SK-N-DZ (cell line): ENCODE data around the gene HOXC5.
"Not testable (repeated sequence)": the region's sequence is repeated elsewhere in the genome, so short reads cannot be mapped to it uniquely, and the experiment has no call there.

Source experiments
- DNase-seq: peaks from one replicate; pipeline ENCODE4 v3.0.0-alpha.2; 2015; ENCODE audit warnings: low spot score

The HOXC5 gene

DNA sequence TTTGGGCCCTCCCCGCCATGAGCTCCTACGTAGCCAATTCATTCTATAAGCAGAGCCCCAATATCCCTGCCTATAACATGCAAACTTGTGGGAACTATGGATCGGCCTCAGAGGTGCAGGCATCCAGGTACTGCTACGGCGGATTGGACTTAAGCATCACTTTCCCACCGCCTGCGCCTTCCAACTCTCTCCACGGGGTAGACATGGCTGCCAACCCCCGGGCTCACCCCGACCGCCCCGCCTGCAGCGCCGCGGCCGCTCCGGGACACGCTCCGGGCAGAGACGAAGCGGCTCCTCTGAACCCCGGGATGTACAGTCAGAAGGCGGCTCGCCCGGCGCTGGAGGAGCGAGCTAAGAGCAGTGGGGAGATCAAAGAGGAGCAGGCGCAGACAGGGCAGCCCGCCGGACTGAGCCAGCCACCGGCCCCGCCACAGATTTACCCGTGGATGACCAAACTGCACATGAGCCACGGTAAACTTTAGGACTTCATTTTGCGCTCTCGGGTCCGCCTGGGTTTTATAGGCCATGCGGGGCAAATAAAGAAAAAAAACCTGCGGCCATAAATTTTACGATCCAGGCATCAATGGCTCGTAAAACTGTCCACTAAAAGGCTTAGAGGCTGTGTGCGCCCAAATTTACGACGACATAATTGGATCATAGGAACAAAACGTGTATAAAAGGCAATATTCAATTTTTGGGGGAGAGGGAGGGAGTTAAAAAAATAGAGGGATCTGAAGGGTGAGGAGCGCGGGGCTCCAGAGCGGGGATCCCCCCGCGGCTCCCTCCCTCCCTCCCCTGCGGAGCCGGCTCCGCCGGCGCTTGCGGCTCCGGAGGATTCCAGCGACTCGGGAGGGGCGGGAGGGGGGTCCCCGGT, 493 bp downstream of the HOXC5 start:
- peak; percentile 63 for DNase-seq

DNA sequence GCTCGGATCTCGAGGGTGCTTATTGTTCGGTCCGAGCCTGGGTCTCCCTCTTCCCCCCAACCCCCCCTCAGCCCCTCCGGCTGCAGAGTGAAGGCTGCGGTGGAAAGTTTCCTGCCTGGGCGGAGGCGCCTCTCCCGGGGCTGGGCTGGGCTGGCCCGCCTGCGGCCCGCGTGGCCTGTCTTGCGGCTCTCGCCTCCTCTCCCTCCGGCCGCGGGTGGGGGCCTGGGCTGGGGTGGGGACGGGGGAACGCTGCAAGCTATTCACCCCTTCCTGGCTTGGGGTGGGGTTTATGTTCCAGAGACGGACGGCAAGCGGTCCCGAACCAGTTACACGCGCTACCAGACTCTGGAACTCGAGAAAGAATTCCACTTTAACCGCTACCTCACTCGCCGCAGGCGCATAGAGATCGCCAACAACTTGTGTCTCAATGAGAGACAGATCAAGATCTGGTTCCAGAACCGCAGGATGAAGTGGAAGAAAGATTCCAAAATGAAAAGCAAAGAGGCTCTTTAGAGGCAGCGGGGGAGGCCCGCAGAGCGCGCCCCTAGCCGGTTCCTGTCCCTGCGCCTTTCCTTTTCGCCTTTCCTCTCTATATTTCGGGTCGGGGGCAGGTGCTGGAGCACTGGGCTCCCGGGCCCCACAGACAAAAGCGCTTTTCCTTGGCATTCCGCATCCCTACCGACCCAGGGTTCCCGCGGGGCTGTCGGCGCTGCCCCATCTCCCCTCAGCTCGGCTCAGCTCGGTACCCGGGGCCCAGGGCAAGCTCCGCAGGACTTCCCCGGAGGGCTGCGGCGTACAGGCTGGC, 1.3 kb downstream of the HOXC5 start:
- no peak for DNase-seq

DNA sequence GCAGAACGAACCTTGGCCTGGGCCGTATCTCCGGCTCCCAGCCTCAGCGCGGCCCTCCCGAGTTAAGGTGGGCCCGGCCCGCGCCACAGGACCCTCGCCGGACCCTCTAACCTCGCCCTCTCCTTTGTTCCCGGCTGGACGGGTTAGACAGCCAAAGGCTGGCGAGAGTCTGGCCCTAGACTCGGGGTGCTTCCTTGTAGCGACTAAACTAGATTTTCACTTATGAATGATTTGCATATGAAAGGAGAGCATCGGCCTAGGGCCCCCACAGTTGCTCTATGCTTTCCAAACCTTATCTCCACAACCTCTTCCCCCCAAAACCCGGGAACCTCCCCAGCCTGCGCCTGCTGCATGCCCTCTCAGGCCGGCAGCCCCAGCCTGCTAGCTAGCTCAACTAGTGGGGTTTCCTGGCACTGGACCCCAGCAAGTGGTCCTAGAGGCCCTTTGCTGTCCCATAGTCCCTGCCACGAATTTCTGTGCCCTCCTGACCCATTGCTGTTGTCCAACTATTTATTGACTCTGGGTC, 2.0 kb downstream of the HOXC5 start:
- DNase-seq = no peak

DNA sequence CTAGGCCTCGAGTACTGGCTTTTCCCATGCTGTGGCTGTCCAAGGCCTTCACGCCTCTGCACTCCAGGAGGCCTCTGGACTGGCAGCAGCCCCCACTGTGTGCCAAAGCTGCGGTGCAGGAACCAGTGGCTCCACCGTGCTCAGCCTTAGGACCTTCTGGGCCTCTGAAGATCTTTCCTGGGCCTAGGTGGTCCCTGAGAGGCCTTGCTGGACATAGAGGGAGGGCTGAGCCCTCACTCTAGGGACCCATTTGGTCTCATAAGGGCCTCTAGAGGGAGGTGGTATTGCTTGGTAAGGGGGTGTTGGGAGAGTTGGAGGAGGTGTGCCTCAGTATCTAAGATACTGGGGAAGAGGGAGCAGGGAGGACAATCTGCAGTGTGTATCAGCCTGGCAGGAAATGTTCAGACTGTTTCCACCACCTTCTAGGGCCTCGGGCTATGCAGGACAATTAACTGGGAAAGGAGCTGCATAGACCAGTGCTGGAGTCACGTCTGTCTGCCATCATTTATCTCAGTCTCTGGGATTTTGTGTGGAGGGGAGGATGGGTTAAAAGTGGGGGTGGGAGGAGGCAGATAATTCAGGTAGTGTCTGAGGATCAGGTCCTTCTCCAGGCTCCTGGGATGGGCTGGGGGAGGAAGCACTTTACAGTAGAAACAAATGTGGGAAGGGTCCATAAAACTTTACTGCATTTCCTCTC, 2.9 kb downstream of the HOXC5 start:
- no peak for DNase-seq

DNA sequence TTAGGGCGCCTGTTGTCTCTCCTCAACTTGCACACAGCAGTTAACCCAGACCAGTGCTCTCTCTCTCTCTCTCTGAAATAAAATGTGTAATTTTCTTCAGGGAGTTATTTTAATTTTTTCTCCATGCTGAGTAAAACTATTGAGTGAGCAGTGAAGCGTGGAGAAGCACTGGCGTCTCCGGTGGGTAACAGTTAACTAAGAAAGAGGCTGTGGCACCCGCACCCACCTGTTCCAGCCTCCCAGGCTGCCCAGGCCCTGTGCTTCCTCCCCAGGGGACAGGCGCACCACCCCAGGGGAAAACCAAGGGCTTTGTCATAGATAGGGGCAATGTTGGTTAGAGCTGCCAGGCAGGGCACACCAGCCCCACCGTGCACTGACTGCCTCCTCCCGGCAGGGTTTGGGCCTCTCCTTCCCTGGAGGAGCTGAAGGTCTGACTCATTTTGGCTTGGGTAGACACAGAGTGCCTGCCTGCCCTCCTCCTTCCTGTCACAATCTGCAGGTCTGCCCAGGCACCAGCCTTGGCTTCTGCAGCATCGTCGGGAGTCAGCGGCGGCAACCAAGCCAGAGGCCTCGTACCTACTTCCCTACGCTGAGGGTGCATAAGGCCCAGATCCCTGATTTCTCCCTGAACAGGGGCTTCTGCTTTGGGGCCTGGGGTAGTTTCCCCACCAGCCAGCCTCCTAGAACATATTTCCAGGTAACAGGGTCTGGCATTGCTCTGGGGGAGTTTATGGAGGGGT, 3.9 kb downstream of the HOXC5 start:
- DNase-seq = no peak

DNA sequence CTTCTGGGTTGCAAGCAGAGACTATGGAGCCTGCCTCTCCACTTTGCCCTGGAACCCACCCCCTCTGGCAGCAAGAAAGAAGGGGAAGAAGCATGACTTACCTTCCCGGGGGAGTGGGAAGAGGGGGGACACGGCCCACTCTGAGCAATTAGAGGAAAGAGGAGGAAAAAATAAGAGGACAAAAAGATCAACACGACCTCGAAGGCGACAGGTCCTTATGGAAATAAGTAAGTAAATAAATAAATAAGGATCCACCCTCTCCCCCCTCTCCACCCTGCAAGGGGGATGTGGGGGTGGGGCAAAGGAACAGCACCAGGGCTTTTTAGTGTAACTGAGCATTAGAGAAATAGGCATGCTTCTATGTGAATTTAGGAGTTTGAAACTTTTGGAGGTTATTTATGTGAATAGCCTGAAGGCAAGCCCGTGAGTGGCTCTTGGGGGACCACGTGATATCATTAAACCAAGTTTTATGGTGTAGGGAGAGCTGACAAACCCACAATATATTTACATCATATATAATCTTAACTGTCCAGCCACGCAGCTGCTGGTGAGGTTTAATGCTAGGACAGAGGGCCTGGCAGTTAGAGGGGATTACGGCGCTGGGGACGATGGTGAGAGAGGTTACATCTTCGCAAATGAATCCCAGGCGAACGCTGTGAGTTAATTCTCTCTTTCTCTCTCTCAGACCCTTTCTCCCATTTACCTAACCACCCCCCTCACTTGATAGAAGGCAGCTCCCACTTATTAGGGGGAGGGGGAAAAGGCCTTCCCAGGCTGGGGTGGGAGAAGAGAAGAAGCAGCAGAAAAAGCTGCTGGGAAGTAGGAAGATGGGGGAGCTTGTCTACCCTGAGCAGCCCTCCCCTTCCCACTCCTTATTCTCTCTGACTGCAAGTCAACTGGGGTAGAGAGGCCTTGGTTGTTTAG, 4.8 kb downstream of the HOXC5 start:
- no peak for DNase-seq

DNA sequence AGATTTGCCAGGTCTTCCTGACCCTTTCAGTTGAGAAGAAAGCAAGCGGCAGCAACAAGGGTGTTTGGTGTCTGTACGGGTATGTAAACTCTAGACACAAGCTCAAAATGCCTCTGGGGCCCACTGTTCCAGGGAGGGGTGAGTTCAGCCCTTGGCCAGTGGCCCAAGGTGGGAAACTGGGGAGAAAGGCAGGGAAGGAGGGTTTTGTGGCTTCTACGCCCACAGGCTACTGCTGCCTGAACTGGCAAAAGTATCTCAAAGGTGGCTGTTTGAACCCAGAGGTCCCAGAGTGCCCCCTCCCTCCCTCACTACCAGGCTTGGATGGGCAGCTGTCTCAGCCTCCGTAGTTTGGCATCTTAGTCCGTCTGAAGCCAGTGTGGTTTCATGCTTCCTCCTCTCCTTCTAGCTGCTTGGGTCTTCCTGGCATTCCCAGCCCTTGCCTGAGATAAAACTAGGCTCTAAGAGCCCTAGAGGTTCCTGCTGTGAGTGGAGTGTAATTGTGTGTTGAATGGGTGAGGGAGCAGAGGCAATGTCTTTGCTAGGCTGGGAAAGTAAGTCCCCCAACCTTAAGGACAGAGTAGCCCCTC, 5.5 kb downstream of the HOXC5 start:
- no peak for DNase-seq

DNA sequence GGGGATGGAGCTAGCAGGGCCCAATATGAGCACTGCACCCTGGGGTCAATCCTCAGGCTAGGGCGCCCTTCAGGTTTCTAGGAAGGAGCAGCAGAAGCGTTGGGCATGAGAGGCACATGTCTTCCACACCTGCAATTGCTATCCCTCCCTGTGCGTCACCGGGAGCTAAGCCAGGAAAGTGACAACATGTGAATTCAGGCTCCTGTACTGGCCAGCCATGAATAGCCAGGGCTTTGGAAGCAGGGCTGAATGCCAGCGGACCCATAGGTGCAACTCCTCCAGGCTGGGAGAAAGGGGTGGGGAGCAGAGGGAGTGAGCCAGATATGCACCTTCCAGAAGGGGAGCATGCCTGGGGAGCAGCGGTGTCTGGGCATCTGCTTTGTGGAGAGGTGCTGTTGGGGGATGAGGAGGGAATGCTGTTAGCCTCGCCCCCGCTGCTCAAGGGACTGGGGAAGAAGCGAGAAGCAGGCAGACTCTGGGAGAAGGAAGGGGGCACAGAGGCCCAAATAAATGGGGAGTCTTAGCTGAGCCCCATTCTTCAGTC, 6.1 kb downstream of the HOXC5 start:
- no peak for DNase-seq

DNA sequence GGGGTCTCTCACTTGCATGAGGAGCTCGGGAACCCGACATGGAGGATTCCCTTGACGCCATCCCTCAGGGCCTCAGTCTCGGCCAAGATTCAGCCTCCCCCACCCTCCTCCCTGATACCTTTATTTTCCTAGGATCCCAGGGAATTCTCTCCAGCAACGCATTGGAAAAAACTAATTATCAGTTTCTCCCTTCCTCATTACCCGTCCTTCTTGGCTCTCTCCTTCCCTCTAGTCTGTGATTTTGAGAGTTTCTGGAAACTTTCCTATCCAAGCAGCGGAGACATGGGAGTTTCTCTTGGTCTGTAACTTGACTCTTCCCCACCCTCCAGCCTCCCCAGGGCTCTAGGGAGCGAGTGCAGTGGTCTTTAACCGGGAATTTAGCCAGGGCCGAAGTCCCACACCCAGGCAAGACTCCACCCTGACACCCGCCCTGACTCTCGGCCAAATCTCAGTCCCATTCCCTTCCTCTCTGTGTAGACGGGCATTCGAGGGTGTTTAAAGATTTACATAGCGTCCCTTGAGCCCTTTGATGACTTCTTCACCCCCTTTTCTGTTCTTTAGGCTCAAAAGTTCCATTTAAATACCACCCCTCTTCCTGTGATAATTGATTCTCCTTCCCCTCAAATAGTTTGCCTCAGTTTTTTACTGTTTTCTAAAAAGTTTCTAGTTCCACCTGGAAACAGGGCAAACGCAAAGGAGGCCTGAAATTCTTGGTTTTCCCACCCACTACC, 6.7 kb downstream of the HOXC5 start:
- DNase-seq = no peak

DNA sequence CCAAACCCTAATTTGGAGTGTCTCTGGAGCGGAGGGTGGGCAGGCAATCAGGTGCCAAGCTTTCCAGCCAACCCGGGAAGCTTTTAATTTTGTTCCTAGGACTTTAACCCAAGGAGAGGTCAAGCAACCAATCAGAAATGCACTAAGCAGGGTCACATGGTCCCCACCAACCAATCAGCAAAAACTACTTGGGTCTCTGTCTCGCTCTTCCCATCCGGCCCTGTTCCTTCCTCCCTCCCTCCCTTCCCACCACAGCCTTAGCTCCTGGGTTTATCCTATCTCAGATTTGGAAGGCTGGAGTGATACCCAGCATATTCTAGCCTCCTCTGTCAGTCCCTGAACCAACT, 7.3 kb downstream of the HOXC5 start:
- DNase-seq = peak; percentile 81

DNA sequence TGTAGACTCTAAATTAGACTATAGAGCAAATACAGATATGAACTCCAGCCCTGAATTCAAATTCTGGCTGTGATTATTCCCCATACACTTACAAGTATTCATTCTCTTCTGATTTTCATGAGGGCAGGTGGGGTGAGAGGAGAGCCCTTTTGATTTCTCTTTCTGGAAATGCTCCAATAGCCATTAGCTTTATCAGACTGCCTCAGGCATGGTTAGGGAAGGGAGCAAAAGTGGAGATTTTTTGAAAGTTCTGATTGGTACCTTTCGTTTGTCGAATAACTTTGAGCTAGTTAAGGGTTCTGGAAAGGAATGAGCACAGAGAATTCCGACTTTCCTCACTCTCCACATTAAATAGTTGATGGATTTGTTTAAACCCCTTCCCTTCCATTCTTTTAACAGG, 7.8 kb downstream of the HOXC5 start:
- DNase-seq = no peak

DNA sequence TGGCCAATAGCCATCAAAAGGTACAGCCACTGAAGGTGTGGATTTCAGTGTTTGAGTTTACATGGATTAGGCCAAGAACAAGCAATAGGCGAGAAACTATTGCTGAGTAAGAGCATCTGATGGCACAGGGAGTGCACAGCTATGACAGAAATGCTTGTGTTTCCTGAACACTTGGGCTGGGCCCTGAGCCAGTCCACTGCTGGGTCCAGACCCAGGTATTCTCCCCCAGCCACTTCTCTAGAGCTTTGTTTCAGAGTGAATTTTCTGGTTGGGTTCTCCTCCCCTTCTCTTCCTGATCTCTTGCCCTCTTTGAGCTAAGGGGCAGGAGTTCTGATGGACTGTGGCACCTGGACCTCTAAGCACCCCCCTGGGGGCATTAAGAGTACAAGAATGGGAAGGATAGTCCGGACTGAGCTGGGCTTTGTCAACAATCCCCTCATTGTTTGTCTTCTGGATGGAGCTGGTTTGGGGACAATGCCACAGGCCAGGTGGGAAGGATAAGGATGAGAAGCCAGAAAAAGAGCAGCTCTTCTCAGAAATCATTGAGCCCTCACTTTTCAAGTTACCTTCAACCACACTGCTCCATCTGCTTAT, 8.3 kb downstream of the HOXC5 start:
- DNase-seq = no peak

DNA sequence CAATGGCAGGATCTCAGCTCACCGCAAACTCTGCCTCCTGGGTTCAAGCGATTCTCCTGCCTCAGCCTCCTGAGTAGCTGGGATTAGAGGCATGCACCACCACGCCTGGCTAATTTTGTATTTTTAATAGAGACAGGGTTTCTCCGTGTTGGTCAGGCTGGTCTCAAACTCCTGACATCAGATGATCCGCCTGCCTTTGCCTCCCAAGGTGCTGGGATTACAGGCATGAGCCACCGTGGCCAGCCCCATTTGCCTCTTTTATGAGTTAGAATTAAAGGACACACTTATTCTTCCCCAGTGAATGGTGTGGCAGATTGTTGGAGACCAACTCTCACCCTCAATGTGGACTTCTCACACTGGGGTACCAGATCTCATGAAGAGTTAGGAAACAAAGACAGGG, 9.2 kb downstream of the HOXC5 start:
- not testable (repeated sequence) for DNase-seq

DNA sequence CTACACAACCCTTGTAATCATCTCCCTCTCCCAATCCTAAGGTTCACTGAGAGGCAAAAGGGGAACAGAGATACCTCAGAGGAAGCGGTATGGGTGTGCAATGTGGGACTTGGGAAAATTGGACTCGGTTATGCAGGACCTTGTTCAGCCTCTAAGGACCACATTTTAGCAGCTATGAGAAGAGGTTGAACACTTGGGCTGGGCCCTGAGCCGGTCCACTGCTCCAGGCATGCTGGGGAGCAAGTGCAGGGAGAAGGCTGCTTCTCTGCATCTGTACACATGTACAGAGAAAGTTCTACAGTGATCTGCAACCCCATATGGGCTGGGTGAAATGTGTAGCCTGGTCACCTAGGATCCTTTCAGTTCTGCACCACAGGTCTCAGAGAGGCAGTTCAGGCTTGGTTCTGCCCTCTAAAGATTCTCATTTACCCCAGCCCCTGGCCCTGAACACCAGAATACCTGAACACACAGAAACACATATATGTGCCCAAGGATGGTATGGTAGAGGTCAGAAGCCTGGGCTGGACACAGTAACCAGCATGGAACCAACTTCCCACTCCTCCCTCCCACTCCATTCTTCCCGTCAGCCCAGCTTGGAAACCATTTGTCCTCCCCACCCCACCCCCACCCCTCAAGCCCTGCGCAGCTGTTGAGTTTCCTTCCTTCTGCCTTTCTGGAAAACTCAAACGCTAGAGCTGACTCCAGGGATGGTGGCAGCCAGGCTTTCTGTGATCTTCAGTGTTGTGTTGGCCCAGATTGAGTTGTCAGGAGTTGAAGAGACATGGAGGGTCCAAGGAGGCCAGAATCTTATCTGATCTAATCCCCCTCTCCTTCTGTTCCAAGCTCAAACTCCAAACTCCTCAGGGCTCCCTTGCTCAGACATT, 10.4 kb downstream of the HOXC5 start:
- no peak for DNase-seq

DNA sequence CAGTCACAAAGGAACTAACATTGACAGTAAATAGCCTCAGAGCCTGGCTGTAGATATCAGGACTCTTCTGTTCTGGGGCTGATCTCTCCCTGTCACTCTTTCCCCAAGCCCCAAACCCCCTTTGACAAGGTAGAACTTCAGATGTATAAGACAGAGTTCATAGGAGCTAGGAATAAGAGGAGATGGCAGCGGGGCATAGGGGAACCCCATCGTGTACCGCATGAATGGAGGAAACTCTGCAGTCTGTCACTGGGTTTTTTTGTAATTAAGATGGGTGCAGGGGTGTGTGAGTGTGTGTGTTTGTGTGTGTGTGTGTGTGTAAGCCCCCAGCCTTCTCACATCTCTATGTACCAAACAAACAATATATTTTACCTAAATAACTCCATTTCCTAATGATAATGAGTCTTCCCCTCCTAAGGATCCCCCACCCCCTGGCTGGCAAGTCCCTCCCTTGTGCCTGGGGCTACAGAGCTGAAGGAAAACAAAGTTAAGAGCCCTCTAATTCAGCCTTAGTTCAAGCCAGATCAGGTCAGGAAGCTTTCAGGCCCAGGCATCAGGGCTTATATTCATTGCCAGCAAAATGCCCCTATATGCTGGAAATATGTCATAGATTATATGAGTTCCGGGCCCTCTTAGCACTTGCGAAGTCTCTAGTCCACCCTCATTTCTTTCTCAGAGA, 11.7 kb downstream of the HOXC5 start:
- no peak for DNase-seq

DNA sequence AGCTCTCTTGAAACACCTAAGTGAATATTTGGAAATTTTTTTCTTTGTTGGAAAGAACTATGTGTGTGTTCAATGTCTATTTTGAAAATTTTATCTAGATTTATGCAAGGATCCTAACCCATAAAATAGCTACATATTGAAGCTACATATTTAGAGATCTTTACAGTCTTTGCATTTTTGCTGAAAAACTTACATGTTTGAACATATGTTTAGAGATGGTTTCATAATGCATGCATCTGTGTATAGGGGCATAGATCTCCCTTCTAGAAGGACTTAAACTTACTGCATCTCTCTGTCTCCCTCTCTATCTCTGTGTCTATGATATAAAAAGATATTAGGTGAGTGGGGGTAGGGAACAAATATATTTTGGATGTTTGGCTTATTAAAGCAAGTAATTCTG, 12.6 kb downstream of the HOXC5 start:
- DNase-seq = no peak
